ENCODE results near the gene RGR.

The RGR gene

GRCh38 chr10:84221916-84222315 lies 22.9 kb upstream of the RGR start:
- DNase-seq (ENCODE audit: low spot score): no peak

- DNase-seq (ENCODE audit: low spot score): no peak
These were observed 20.3 kb upstream of the RGR start for GRCh38 chr10:84224411-84225028.

- DNase-seq (ENCODE audit: low spot score): no peak
These were observed 19.3 kb upstream of the RGR start, which contains the start of gene LRIT2 for GRCh38 chr10:84225427-84226173. TSS of gene LRIT2 (minus strand) at chr10:84225544. CDS start at chr10:84225520, 24 bp downstream.

GRCh38 chr10:84226616-84227015 lies 18.2 kb upstream of the RGR start:
- DNase-seq (ENCODE audit: low spot score): no peak

- no peak for DNase-seq (ENCODE audit: low spot score)
These were observed 17.0 kb upstream of the RGR start for GRCh38 chr10:84227810-84228209.

GRCh38 chr10:84230359-84230758 lies 14.5 kb upstream of the RGR start:
- DNase-seq (ENCODE audit: low spot score): no peak

GRCh38 chr10:84232376-84232775 lies 12.5 kb upstream of the RGR start:
- DNase-seq (ENCODE audit: low spot score): no peak

GRCh38 chr10:84233940-84234339 lies 10.9 kb upstream of the RGR start:
- no peak for DNase-seq (ENCODE audit: low spot score)

- no peak for DNase-seq (ENCODE audit: low spot score)
These were observed 10.4 kb upstream of the RGR start for GRCh38 chr10:84234479-84234878.

- no peak for DNase-seq (ENCODE audit: low spot score)
These were observed 9.8 kb upstream of the RGR start for GRCh38 chr10:84235096-84235495.

- no peak for DNase-seq (ENCODE audit: low spot score)
These were observed 8.1 kb upstream of the RGR start for GRCh38 chr10:84236807-84237198.

- DNase-seq (ENCODE audit: low spot score): no peak
These were observed 7.4 kb upstream of the RGR start for GRCh38 chr10:84237199-84238051.

GRCh38 chr10:84238909-84239308 lies 5.9 kb upstream of the RGR start:
- no peak for DNase-seq (ENCODE audit: low spot score)

- no peak for DNase-seq (ENCODE audit: low spot score)
These were observed 3.6 kb upstream of the RGR start, which contains the start of gene LRIT1 for GRCh38 chr10:84241185-84241790. TSS of gene LRIT1 (minus strand) at chr10:84241546. CDS start at chr10:84241439, 107 bp downstream.

GRCh38 chr10:84243759-84244158 lies 1.1 kb upstream of the RGR start:
- DNase-seq (ENCODE audit: low spot score): no peak

- no peak for DNase-seq (ENCODE audit: low spot score)
These were observed 2.6 kb downstream of the RGR start for GRCh38 chr10:84247496-84247895.

GRCh38 chr10:84248794-84249193 lies 3.9 kb downstream of the RGR start:
- no peak for DNase-seq (ENCODE audit: low spot score)

GRCh38 chr10:84254552-84255478 lies 10.0 kb downstream of the RGR start:
- no peak for DNase-seq (ENCODE audit: low spot score)

GRCh38 chr10:84256510-84257342 lies 11.9 kb downstream of the RGR start:
- DNase-seq (ENCODE audit: low spot score): peak; percentile 38

GRCh38 chr10:84257343-84258020 lies 12.6 kb downstream of the RGR start:
- no peak for DNase-seq (ENCODE audit: low spot score)
